Upper lobe of left lung (tissue), 6 donors: ENCODE results near the gene XPO6. TPM values are rescaled to one million over a fixed set of nuclear protein-coding genes. Genes with fewer than 3 reads are reported as not detected.

Source experiments
- ATAC-seq, 2 donors: fragments of 200-7000 bp; cut with Tn5 transposase; one replicate each; pipeline ENCODE4 v1.9.1; 2022; ENCODE audit warnings: mild to moderate bottlenecking in 2 of 2, moderate library complexity in 2 of 2; ENCODE audit not compliant: low FRiP score in 2 of 2
- DNase-seq, 2 donors: peaks; one replicate each; pipeline ENCODE4 v3.0.0-alpha.2; 2019 to 2020
- H3K27ac ChIP-seq, 4 donors: fragments of 200-600 bp; sonication (generic); one replicate each; pipeline ENCODE4 v1.5.1; 2016 to 2019
- H3K27me3 ChIP-seq, 4 donors: fragments of 200-600 bp; sonication (generic); one replicate each; pipeline ENCODE4 v1.5.1; 2017 to 2019
- H3K36me3 ChIP-seq, 4 donors: fragments of 200-600 bp; sonication (generic); one replicate each; pipeline ENCODE4 v1.5.1; 2016 to 2019
- H3K4me1 ChIP-seq, 4 donors: fragments of 200-600 bp; sonication (generic); one replicate each; pipeline ENCODE4 v1.5.1; 2018 to 2019
- H3K4me3 ChIP-seq, 4 donors: fragments of 200-600 bp; sonication (generic); one replicate each; pipeline ENCODE4 v1.5.1; 2017 to 2019; ENCODE audit warnings: mild to moderate bottlenecking in 2 of 4, moderate library complexity in 1 of 4
- H3K9me3 ChIP-seq, 4 donors: fragments of 200-600 bp; sonication (generic); one replicate each; pipeline ENCODE4 v1.5.1; 2018 to 2019
- EP300 ChIP-seq, 4 donors: sonication (generic); formaldehyde crosslinking; IDR thresholded peaks; one replicate each; pipeline ENCODE4 v1.5.1; 2017; ENCODE audit warnings: antibody characterized with exemption in 4 of 4, control low read depth in 2 of 4
- POLR2A ChIP-seq, 4 donors: fragments of 450-650 bp; IDR thresholded peaks; one replicate each; pipeline ENCODE4 v1.5.1; 2016 to 2017; ENCODE audit warnings: antibody characterized with exemption in 4 of 4, mild to moderate bottlenecking in 2 of 4
- POLR2AphosphoS5 ChIP-seq, 2 donors: sonication (generic); formaldehyde crosslinking; IDR thresholded peaks; one replicate each; pipeline ENCODE4 v1.5.1; 2017; ENCODE audit warnings: antibody characterized with exemption in 2 of 2
- WGBS, 2 donors: methylation state at CpG; one replicate each; pipeline ENCODE4 v1.1.5; 2017 to 2018; 5-methylcytosine and 5-hydroxymethylcytosine counted together
- total RNA-seq, 6 donors: library from RNA; depleted of rRNA in 4 of 6; stranded (reverse); fragments of >200 nt in 4 of 6; gene quantifications; one replicate each; pipeline versions ENCODE4 v1.1.0 to v1.2.1, GENCODE V29; 2016 to 2021
- TF ChIP-seq, protein P1 (sequence below), 6 experiments: fragments of 450-650 bp in 4 of 6; fragments of 200-600 bp in 2 of 6; sonication (generic) in 2 of 6; IDR thresholded peaks; one replicate each; pipeline ENCODE4 v1.5.1; 2016 to 2019; ENCODE audit warnings: antibody characterized with exemption in 6 of 6
- donor health status: DM: no; HTN: no; CAD: no; lungs with moderate emphysema.
- donor health status: DM: no; HTN: yes; CAD: no; lungs with severe emphysema.

XPO6 gene
- total RNA-seq, 6 donors from 2014 or later, result 95.5 to 256 (median 129) TPM

DNA sequence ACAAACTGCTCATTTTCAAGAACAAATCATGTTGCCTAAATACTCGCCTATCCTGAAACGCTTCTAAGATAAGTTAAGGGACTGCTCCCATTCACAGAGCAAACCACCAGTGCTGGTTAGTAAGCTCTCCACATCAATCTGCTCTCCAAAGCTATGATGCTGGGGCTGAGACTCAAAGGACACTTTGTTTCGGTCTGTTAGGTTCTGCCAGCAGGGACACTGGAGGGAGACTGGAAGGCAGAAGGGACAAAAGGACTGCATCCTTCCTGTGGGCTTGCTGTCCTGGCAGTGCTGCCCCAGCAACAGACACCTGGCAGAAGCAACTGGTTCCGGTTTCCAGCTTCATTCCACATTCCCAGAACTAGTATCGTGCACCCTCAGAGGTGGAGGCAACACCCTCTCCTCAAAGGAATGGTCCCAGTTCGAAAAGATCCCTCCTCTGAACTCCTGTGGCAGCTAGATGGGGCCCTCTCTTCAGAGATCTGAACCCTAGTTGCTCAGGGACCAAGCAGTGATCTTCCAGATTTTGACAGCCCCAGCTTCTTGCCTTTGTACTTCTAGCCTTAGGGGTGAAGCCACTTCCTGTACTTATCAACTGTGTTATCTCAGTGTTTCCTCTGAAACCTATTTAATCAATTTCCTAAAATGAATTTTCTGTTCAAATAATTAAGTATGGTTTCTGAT is 74.9 kb downstream of the XPO6 start:
- Histone ChIP-seq H3K27me3 (no peaks in the 10 kb centered on the region), H3K9me3 (no peaks in the 10 kb centered on the region), H3K4me3 (no peak overlapping the region), H3K27ac (peak overlapping the region in 1 of 4 donors; percentile 58), H3K4me1 (peaks cover 0 to 11% (median 4%) of the 10 kb centered on the region in 4 donors), H3K36me3 (peaks cover 15 to 45% (median 25%) of the 10 kb centered on the region in 4 donors)
- DNase-seq (no peak), ATAC-seq (no peak)
- TF ChIP-seq EP300 (IDR thresholded peaks at IDR 0.05) (no peak), POLR2A (IDR thresholded peaks at IDR 0.05) (no peak)
- WGBS, 2 donors, result 84 to 85% methylated on average over 4 to 6 of the region's 6 CpGs

DNA sequence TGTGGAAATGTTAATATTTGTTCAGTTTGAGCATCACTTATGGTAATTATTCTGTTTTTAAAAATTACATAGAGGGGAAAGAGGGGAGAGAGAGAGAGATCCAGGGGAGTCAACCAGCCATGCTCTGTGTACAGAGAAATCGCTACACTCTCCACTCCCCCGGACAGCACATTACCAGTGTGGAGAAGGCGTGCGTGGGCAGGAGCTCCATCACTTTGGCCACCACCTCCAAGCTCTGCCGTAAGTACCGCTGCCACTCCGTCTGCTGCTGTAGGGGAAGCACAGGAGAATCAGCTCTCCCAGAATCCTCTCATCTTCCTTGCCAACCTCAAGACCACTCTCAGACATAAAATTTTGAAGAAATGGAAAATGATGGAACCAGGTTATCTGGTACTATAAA is 78.1 kb downstream of the XPO6 start:
- H3K36me3 ChIP-seq, result peaks cover 23 to 70% (median 49%) of the 10 kb centered on the region in 4 donors

DNA sequence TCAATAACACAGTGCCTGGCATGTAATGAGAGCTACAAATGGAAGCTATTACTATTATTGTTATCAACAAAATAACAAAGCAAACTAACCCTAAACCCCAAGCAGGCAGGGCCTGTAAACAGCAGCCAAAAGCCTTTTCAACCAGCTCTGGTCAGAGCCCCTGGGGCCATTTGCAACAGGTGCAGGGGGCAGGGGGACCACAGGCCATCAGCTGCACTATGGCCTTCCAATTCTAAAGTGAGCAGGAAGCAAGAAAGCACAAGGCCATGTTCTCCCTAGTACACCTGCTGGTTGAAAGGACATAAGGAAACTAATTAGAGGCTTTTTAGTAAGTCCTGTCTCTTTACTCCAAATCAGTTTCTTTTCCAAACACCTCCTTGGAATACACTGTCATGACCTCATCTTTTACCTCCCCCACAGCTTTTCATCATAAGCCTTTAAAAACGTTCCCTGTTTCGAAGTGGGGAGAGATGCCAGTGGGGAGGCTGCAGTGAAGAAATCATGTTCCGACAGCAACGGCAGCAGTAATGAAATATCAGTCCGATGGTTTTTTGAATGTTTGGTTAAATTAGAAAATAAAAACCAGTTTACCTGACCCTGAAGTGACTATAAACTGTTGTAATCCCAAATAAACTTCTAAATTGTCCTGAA is 79.9 kb downstream of the XPO6 start:
- peaks cover 23 to 88% (median 61%) of the 10 kb centered on the region in 4 donors for H3K36me3 ChIP-seq
- no peak overlapping the region for H3K4me3 ChIP-seq
- H3K27me3 ChIP-seq, result no peaks in the 10 kb centered on the region
- no peaks in the 10 kb centered on the region for H3K9me3 ChIP-seq
- peaks cover 0 to 3% (median 0%) of the 10 kb centered on the region in 4 donors for H3K4me1 ChIP-seq
- no peak overlapping the region for H3K27ac ChIP-seq
- TF ChIP-seq POLR2AphosphoS5 (IDR thresholded peaks at IDR 0.05) (no peak), POLR2A (IDR thresholded peaks at IDR 0.05) (no peak), EP300 (IDR thresholded peaks at IDR 0.05) (no peak)
- TF ChIP-seq, protein P1, sequence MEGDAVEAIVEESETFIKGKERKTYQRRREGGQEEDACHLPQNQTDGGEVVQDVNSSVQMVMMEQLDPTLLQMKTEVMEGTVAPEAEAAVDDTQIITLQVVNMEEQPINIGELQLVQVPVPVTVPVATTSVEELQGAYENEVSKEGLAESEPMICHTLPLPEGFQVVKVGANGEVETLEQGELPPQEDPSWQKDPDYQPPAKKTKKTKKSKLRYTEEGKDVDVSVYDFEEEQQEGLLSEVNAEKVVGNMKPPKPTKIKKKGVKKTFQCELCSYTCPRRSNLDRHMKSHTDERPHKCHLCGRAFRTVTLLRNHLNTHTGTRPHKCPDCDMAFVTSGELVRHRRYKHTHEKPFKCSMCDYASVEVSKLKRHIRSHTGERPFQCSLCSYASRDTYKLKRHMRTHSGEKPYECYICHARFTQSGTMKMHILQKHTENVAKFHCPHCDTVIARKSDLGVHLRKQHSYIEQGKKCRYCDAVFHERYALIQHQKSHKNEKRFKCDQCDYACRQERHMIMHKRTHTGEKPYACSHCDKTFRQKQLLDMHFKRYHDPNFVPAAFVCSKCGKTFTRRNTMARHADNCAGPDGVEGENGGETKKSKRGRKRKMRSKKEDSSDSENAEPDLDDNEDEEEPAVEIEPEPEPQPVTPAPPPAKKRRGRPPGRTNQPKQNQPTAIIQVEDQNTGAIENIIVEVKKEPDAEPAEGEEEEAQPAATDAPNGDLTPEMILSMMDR (IDR thresholded peaks at IDR 0.05), result no peak
- 92 to 95% methylated on average over 5 of the region's 5 CpGs for WGBS, 2 donors
- ATAC-seq (no peak), DNase-seq (no peak)

More for the DNA sequence above, 78.1 kb downstream of the XPO6 start:
- Histone ChIP-seq H3K27me3 (no peaks in the 10 kb centered on the region), H3K4me1 (peaks cover 0 to 4% (median 0%) of the 10 kb centered on the region in 4 donors), H3K9me3 (no peaks in the 10 kb centered on the region), H3K4me3 (no peak overlapping the region), H3K27ac (no peak overlapping the region)
- no peak for DNase-seq
- WGBS, 2 donors, result 72 to 75% methylated on average over 7 of the region's 7 CpGs
- TF ChIP-seq, protein P1 (IDR thresholded peaks at IDR 0.05), result no peak
- TF ChIP-seq POLR2A (IDR thresholded peaks at IDR 0.05) (no peak), EP300 (IDR thresholded peaks at IDR 0.05) (no peak), POLR2AphosphoS5 (IDR thresholded peaks at IDR 0.05) (no peak)
- ATAC-seq, result no peak

DNA sequence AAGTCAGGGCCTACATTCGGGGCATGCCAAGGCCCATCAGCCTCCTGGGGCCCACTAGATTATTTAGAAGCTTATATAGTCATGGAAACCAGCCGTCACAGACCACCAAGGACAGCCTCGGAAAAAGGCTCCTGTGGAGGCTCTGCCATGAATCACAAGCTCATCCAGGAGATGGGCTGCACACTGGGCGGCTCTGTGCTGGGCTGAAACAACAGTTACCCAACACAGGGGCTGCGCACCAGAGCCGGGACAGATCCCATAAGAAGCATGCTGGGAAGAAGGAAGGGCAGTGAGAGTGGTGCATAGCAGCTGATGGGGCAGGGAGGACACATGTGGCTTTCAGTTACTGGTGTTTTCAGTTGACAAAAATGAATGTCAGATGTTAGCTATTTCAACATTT is 80.6 kb downstream of the XPO6 start:
- ATAC-seq (peak in 1 of 2 donors; percentile 63), DNase-seq (no peak)
- TF ChIP-seq POLR2AphosphoS5 (IDR thresholded peaks at IDR 0.05) (no peak), POLR2A (IDR thresholded peaks at IDR 0.05) (no peak), EP300 (IDR thresholded peaks at IDR 0.05) (no peak)
- TF ChIP-seq, protein P1 (IDR thresholded peaks at IDR 0.05), result no peak
- Histone ChIP-seq H3K4me1 (no peaks in the 10 kb centered on the region), H3K4me3 (no peak overlapping the region), H3K27me3 (no peaks in the 10 kb centered on the region), H3K27ac (no peak overlapping the region), H3K9me3 (no peaks in the 10 kb centered on the region), H3K36me3 (peaks cover 26 to 94% (median 62%) of the 10 kb centered on the region in 4 donors)
- 88 to 94% methylated on average over 4 to 6 of the region's 6 CpGs for WGBS, 2 donors
